SHP77 (cell line): ENCODE measurements around the gene PTTG2.

Source experiments
- DNase-seq, 2 experiments: peaks; one replicate each; lab custom pipeline; 2025; lab: John Stamatoyannopoulos, UW

The PTTG2 gene

DNA sequence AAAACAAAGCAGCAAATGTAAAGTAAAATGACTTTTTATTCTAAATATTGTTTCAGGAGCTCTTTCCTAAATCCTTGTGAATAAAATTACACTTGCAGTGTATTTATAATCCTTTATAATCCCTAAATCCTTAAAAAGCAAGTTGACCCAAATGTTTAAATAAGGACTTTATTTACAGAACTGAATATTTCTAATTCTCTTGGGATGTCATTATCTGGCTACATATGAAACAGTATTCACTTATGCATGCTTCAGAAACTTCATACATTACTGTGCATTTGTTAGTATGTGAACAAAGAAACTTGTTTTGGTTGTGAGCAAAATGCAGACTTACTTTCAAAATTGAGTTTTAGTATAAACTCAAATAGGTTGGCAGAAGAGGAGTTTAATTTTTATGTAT is 49.2 kb downstream of the PTTG2 start:
- DNase-seq, result no peak

GRCh38 chr4:38009949-38010348 is 49.8 kb downstream of the PTTG2 start:
- DNase-seq, result no peak
